H1 (cell line): ENCODE results near the gene TCF25. TPM values are rescaled to one million over a fixed set of nuclear protein-coding genes. Genes with fewer than 3 reads are reported as not detected.

Experiments used
- ATF2 ChIP-seq: IDR thresholded peaks from 2 replicates; pipeline ENCODE4 v1.6.1; 2012; ENCODE audit warnings: low read length, inconsistent platforms
- CHD2 ChIP-seq: IDR thresholded peaks from 2 replicates; pipeline ENCODE4 v1.6.1; 2012; ENCODE audit warnings: low read length, improper control_type of control experiment
- EGR1 ChIP-seq: IDR thresholded peaks from 2 replicates; pipeline ENCODE4 v1.6.1; 2011; ENCODE audit warnings: low read depth, low read length, borderline replicate concordance
- FOSL1 ChIP-seq: IDR thresholded peaks from 2 replicates; pipeline ENCODE4 v1.6.1; 2011; ENCODE audit warnings: mild to moderate bottlenecking, low read depth, low read length, moderate library complexity; ENCODE audit not compliant: insufficient read depth
- NANOG ChIP-seq: IDR thresholded peaks from 2 replicates; pipeline ENCODE4 v1.6.1; 2011; ENCODE audit warnings: low read length, low read depth, mild to moderate bottlenecking, inconsistent platforms; ENCODE audit not compliant: insufficient read depth, poor library complexity, severe bottlenecking
- PHF8 ChIP-seq: fragments of 200-600 bp; sonication (generic); conservative IDR thresholded peaks from 2 replicates; pipeline ENCODE4 v1.7.1; 2012; ENCODE audit warnings: low read depth, mild to moderate bottlenecking, inconsistent platforms, low read length, moderate library complexity
- RXRA ChIP-seq: IDR thresholded peaks from 2 replicates; pipeline ENCODE4 v1.6.1; 2011; ENCODE audit warnings: low read depth, mild to moderate bottlenecking, low read length, moderate library complexity; ENCODE audit not compliant: insufficient read depth
- SAP30 ChIP-seq: fragments of 300-600 bp; sonication (generic); IDR thresholded peaks from 2 replicates; pipeline ENCODE4 v1.7.1; 2012; ENCODE audit warnings: low read length, moderate library complexity, mild to moderate bottlenecking, inconsistent platforms; ENCODE audit not compliant: insufficient read depth, insufficient replicate concordance
- polyA plus RNA-seq, 7 experiments: library from polyadenylated mRNA; depleted of rRNA in 3 of 7; stranded (reverse) in 5 of 7; unstranded in 2 of 7; fragments of >200 nt in 5 of 7; fragments of 200-250 nt in 2 of 7; gene quantifications; 1 replicate in 5 of 7; 2 replicates in 1 of 7; 4 replicates in 1 of 7; pipeline versions ENCODE4 v1.2.1 to v1.2.3, GENCODE V29; 2011 to 2013; ENCODE audit warnings: missing spikeins in 2 of 7, mixed read lengths in 2 of 7
- total RNA-seq: library from RNA; stranded (reverse); fragmentation: NEBNext Ultra II Directional; extraction: Animal tissue kit (Norgen Biotek cat#: 25700); gene quantifications from 2 replicates; pipeline ENCODE4 v1.2.1, GENCODE V29; 2021
- TF ChIP-seq, protein P1 (sequence below): fragments of 300-600 bp; sonication (generic); IDR thresholded peaks from 2 replicates; pipeline ENCODE4 v1.7.1; 2012; ENCODE audit warnings: low read length, moderate library complexity, mild to moderate bottlenecking, inconsistent platforms; ENCODE audit not compliant: insufficient replicate concordance

Gene TCF25
- total and polyA plus RNA-seq, 2 of the 8 experiments (the other 6 are each of a cell fraction or from before 2014, with no cell fraction given) = 78.1 to 102 TPM

DNA sequence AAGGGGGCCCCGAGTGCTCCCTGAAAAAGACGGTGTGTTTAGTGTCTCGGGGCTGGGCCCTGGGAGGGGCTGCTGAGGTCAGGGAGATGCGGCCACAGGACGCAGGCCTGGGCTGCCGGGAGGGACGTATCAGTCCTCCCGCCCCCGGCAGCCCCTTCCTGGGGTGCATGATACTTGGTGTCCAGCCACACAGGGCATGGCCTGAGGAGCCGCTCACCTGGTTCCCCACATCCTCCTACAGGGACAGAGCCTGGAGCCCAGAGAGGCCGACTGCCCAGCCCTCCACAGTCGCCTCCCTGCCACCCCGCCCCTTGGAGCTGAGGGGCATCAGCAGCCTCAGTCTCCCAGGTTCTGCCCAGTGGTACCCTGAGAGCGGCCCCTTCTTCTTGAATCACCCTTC lies 63.1 kb downstream of the TCF25 start (continued):
- TF ChIP-seq ATF2 (no peak), PHF8 (no peak), FOSL1 (no peak), CHD2 (no peak), NANOG (no peak), SAP30 (no peak), RXRA (no peak), EGR1 (no peak)
- TF ChIP-seq, protein P1, sequence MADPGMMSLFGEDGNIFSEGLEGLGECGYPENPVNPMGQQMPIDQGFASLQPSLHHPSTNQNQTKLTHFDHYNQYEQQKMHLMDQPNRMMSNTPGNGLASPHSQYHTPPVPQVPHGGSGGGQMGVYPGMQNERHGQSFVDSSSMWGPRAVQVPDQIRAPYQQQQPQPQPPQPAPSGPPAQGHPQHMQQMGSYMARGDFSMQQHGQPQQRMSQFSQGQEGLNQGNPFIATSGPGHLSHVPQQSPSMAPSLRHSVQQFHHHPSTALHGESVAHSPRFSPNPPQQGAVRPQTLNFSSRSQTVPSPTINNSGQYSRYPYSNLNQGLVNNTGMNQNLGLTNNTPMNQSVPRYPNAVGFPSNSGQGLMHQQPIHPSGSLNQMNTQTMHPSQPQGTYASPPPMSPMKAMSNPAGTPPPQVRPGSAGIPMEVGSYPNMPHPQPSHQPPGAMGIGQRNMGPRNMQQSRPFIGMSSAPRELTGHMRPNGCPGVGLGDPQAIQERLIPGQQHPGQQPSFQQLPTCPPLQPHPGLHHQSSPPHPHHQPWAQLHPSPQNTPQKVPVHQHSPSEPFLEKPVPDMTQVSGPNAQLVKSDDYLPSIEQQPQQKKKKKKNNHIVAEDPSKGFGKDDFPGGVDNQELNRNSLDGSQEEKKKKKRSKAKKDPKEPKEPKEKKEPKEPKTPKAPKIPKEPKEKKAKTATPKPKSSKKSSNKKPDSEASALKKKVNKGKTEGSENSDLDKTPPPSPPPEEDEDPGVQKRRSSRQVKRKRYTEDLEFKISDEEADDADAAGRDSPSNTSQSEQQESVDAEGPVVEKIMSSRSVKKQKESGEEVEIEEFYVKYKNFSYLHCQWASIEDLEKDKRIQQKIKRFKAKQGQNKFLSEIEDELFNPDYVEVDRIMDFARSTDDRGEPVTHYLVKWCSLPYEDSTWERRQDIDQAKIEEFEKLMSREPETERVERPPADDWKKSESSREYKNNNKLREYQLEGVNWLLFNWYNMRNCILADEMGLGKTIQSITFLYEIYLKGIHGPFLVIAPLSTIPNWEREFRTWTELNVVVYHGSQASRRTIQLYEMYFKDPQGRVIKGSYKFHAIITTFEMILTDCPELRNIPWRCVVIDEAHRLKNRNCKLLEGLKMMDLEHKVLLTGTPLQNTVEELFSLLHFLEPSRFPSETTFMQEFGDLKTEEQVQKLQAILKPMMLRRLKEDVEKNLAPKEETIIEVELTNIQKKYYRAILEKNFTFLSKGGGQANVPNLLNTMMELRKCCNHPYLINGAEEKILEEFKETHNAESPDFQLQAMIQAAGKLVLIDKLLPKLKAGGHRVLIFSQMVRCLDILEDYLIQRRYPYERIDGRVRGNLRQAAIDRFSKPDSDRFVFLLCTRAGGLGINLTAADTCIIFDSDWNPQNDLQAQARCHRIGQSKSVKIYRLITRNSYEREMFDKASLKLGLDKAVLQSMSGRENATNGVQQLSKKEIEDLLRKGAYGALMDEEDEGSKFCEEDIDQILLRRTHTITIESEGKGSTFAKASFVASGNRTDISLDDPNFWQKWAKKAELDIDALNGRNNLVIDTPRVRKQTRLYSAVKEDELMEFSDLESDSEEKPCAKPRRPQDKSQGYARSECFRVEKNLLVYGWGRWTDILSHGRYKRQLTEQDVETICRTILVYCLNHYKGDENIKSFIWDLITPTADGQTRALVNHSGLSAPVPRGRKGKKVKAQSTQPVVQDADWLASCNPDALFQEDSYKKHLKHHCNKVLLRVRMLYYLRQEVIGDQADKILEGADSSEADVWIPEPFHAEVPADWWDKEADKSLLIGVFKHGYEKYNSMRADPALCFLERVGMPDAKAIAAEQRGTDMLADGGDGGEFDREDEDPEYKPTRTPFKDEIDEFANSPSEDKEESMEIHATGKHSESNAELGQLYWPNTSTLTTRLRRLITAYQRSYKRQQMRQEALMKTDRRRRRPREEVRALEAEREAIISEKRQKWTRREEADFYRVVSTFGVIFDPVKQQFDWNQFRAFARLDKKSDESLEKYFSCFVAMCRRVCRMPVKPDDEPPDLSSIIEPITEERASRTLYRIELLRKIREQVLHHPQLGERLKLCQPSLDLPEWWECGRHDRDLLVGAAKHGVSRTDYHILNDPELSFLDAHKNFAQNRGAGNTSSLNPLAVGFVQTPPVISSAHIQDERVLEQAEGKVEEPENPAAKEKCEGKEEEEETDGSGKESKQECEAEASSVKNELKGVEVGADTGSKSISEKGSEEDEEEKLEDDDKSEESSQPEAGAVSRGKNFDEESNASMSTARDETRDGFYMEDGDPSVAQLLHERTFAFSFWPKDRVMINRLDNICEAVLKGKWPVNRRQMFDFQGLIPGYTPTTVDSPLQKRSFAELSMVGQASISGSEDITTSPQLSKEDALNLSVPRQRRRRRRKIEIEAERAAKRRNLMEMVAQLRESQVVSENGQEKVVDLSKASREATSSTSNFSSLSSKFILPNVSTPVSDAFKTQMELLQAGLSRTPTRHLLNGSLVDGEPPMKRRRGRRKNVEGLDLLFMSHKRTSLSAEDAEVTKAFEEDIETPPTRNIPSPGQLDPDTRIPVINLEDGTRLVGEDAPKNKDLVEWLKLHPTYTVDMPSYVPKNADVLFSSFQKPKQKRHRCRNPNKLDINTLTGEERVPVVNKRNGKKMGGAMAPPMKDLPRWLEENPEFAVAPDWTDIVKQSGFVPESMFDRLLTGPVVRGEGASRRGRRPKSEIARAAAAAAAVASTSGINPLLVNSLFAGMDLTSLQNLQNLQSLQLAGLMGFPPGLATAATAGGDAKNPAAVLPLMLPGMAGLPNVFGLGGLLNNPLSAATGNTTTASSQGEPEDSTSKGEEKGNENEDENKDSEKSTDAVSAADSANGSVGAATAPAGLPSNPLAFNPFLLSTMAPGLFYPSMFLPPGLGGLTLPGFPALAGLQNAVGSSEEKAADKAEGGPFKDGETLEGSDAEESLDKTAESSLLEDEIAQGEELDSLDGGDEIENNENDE = no peak
